Measurements from ENCODE around the gene GRK5.

The GRK5 gene

GRCh38 chr10:119352042-119352441 lies 144.7 kb downstream of the GRK5 start:
- 0 out of 2 replicates have a peak, but pooled peaks cover 7% of the 10 kb centered on the region for H3K9me3 ChIP-seq (ENCODE audit: insufficient read depth, low read length)
- H4K20me1 ChIP-seq (ENCODE audit: insufficient read depth, low read length), result no peaks in the 10 kb centered on the region
- H3K27ac ChIP-seq (ENCODE audit: low read length), result no peak overlapping the region
- H3K9ac ChIP-seq (ENCODE audit: low read length), result no peak overlapping the region
- TF ChIP-seq EZH2phosphoT487 (IDR thresholded peaks at IDR 0.05; ENCODE audit: low read depth), result no peak
- TF ChIP-seq, protein P1, sequence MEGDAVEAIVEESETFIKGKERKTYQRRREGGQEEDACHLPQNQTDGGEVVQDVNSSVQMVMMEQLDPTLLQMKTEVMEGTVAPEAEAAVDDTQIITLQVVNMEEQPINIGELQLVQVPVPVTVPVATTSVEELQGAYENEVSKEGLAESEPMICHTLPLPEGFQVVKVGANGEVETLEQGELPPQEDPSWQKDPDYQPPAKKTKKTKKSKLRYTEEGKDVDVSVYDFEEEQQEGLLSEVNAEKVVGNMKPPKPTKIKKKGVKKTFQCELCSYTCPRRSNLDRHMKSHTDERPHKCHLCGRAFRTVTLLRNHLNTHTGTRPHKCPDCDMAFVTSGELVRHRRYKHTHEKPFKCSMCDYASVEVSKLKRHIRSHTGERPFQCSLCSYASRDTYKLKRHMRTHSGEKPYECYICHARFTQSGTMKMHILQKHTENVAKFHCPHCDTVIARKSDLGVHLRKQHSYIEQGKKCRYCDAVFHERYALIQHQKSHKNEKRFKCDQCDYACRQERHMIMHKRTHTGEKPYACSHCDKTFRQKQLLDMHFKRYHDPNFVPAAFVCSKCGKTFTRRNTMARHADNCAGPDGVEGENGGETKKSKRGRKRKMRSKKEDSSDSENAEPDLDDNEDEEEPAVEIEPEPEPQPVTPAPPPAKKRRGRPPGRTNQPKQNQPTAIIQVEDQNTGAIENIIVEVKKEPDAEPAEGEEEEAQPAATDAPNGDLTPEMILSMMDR (IDR thresholded peaks at IDR 0.05; ENCODE audit: low read depth, low read length), result no peak
- no peaks in the 10 kb centered on the region for H3K36me3 ChIP-seq (replicated peaks; ENCODE audit: low read depth, low read length)
- no peak overlapping the region for H3K4me3 ChIP-seq (ENCODE audit: low read length)
- H3K4me1 ChIP-seq (ENCODE audit: low read length), result no peaks in the 10 kb centered on the region
- no peaks in the 10 kb centered on the region for H3K79me2 ChIP-seq (ENCODE audit: low read length)
- H3K27me3 ChIP-seq (ENCODE audit: low read depth, low read length), result no peaks in the 10 kb centered on the region
- no peak overlapping the region for H2AFZ ChIP-seq (ENCODE audit: low read depth, low read length)
- H3K4me2 ChIP-seq (ENCODE audit: low read length), result no peak overlapping the region

- no peaks in the 10 kb centered on the region for H4K20me1 ChIP-seq (ENCODE audit: insufficient read depth, low read length)
- 0 out of 2 replicates have a peak, but pooled peaks cover 7% of the 10 kb centered on the region for H3K9me3 ChIP-seq (ENCODE audit: insufficient read depth, low read length)
- H3K4me1 ChIP-seq (ENCODE audit: low read length), result no peaks in the 10 kb centered on the region
- no peaks in the 10 kb centered on the region for H3K79me2 ChIP-seq (ENCODE audit: low read length)
- no peak overlapping the region for H2AFZ ChIP-seq (ENCODE audit: low read depth, low read length)
- H3K9ac ChIP-seq (ENCODE audit: low read length), result no peak overlapping the region
- H3K27ac ChIP-seq (ENCODE audit: low read length), result no peak overlapping the region
- no peaks in the 10 kb centered on the region for H3K36me3 ChIP-seq (replicated peaks; ENCODE audit: low read depth, low read length)
- H3K27me3 ChIP-seq (ENCODE audit: low read depth, low read length), result no peaks in the 10 kb centered on the region
- no peak for TF ChIP-seq EZH2phosphoT487 (IDR thresholded peaks at IDR 0.05; ENCODE audit: low read depth)
- TF ChIP-seq, protein P1 (IDR thresholded peaks at IDR 0.05; ENCODE audit: low read depth, low read length), result no peak
- H3K4me2 ChIP-seq (ENCODE audit: low read length), result no peak overlapping the region
- no peak overlapping the region for H3K4me3 ChIP-seq (ENCODE audit: low read length)
Measured at GRCh38 chr10:119352807-119353206, 145.4 kb downstream of the GRK5 start.

DNA sequence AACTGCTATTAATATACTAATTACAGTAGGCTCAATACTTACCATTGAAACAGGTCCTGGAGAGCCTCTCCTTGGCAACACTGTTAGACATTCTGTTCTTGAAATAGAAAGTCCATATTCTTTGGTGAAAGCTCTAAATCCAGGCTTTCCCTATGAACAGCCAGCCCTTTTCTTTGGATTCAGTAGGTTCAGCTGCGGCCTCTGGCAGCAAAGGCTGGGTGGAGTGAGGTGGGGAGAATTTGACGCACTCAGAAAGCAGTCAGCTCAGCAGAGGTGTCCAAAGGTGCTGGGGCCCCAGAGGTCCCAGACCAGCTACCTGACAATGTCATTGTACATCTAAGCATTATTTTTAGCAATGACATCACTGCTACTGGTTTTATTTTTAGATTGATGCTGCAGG lies 146.1 kb downstream of the GRK5 start:
- Histone ChIP-seq H3K9me3 (ENCODE audit: insufficient read depth, low read length) (0 out of 2 replicates have a peak, but pooled peaks cover 7% of the 10 kb centered on the region), H3K27me3 (ENCODE audit: low read depth, low read length) (no peaks in the 10 kb centered on the region), H3K27ac (ENCODE audit: low read length) (no peak overlapping the region), H2AFZ (ENCODE audit: low read depth, low read length) (no peak overlapping the region), H3K4me3 (ENCODE audit: low read length) (no peak overlapping the region), H3K4me1 (ENCODE audit: low read length) (no peaks in the 10 kb centered on the region), H4K20me1 (ENCODE audit: insufficient read depth, low read length) (no peaks in the 10 kb centered on the region), H3K36me3 (replicated peaks; ENCODE audit: low read depth, low read length) (no peaks in the 10 kb centered on the region), H3K79me2 (ENCODE audit: low read length) (no peaks in the 10 kb centered on the region), H3K9ac (ENCODE audit: low read length) (no peak overlapping the region), H3K4me2 (ENCODE audit: low read length) (no peak overlapping the region)
- TF ChIP-seq EZH2phosphoT487 (IDR thresholded peaks at IDR 0.05; ENCODE audit: low read depth), result no peak
- TF ChIP-seq, protein P1 (IDR thresholded peaks at IDR 0.05; ENCODE audit: low read depth, low read length), result no peak

- no peak overlapping the region for H3K27ac ChIP-seq (ENCODE audit: low read length)
- no peaks in the 10 kb centered on the region for H4K20me1 ChIP-seq (ENCODE audit: insufficient read depth, low read length)
- H3K9me3 ChIP-seq (ENCODE audit: insufficient read depth, low read length), result 0 out of 2 replicates have a peak, but pooled peaks cover 7% of the 10 kb centered on the region
- no peaks in the 10 kb centered on the region for H3K27me3 ChIP-seq (ENCODE audit: low read depth, low read length)
- no peak overlapping the region for H2AFZ ChIP-seq (ENCODE audit: low read depth, low read length)
- H3K36me3 ChIP-seq (replicated peaks; ENCODE audit: low read depth, low read length), result no peaks in the 10 kb centered on the region
- no peaks in the 10 kb centered on the region for H3K4me1 ChIP-seq (ENCODE audit: low read length)
- H3K79me2 ChIP-seq (ENCODE audit: low read length), result no peaks in the 10 kb centered on the region
- H3K4me2 ChIP-seq (ENCODE audit: low read length), result no peak overlapping the region
- H3K9ac ChIP-seq (ENCODE audit: low read length), result no peak overlapping the region
- H3K4me3 ChIP-seq (ENCODE audit: low read length), result no peak overlapping the region
- TF ChIP-seq EZH2phosphoT487 (IDR thresholded peaks at IDR 0.05; ENCODE audit: low read depth), result no peak
- TF ChIP-seq, protein P1 (IDR thresholded peaks at IDR 0.05; ENCODE audit: low read depth, low read length), result peak; percentile 29
Measured at GRCh38 chr10:119355930-119356329, 148.6 kb downstream of the GRK5 start.

Data from OCI-LY3 (cell line).